ENCODE measurements around the gene PCBP4.

The PCBP4 gene

DNA sequence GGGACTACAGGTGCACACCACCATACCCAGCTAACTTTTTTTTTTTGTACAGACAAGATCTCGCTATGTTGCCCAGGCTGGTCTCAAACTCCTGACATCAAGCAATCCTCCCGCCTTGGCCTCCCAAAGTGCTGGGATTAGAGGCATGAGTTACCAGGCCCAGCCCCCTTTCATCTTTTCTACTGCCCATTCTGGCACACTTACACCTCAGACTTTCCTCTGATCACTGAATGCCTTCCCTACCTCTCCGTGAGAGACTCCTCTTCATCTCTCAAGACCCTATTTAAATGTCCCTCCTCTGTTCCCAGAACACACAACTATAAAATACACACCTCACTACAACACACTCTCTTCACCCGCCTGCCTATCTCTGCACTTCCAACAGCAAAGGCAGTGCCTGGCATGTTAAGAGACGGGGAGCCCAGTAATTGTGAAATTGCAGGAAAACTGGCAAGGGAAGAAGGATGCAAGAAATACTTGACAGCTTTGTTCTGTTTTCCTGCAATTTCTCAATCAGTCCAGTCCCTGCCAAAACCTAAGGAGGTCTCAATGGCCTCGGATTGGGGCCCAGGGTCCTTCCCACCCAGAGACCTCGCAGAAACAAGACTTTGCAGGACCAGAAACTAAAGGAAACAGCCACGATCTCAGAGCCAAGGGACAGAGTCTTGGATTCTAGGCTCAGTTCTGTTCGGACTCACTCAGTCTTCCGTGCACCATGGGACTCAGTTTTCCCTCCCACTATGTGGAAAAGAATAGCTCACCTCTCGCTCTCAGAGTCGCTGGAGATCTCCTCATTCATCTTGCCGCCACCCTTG is 26.4 kb downstream of the PCBP4 start:
- H3K4me3 ChIP-seq (ENCODE audit: insufficient read length, low read depth), result peak overlapping the region; percentile 82
- H3K27me3 ChIP-seq (ENCODE audit: insufficient read depth, insufficient read length), result peaks cover 3% of the 10 kb centered on the region
- no peak for TF ChIP-seq ZNF274 (IDR thresholded peaks at IDR 0.05; ENCODE audit: low read depth, low read length)
- peaks cover 48% of the 10 kb centered on the region for H3K36me3 ChIP-seq (ENCODE audit: insufficient read depth, insufficient read length, low read length)
- H3K9ac ChIP-seq (ENCODE audit: insufficient read length, low read depth), result peak overlapping the region; percentile 88
- no peaks in the 10 kb centered on the region for H3K9me3 ChIP-seq (ENCODE audit: insufficient read depth, low read length)
- DNase-seq (ENCODE audit: low read depth, low spot score), result no peak
- no peaks in the 10 kb centered on the region for H3K4me1 ChIP-seq (ENCODE audit: insufficient read depth, insufficient read length)

DNA sequence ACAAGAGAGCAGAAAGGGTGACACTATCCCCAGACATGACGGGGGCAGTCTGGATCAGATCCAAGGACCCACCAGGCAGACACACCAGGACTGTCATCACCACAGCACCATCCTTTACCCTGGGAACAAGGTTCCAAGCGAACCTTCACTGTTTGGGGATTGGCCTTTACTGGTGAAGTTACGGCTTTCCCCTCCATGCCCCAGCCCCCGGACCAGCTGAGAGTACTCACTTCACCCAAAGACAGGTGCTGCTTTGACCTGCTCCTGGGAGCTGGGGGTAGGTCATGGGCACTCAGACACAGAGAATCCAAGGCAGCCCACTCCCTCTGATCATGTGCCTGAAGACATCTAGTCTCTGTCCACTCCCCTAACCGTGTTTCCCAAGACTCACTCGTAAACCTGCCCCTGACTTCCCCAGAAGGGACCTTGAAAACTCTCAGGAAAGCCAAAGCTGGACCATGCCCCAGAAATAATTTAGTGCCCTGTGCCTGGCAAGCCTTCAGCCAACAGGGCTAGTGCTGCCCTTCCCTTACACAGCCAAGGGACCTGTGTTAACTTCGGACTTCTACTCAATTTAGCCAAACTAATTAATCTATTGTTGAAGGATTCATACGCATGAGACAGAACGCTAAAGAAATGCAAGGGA is 28.4 kb downstream of the PCBP4 start:
- no peaks in the 10 kb centered on the region for H3K4me1 ChIP-seq (ENCODE audit: insufficient read depth, insufficient read length)
- no peak for DNase-seq (ENCODE audit: low read depth, low spot score)
- no peak overlapping the region for H3K4me3 ChIP-seq (ENCODE audit: insufficient read length, low read depth)
- H3K36me3 ChIP-seq (ENCODE audit: insufficient read depth, insufficient read length, low read length), result peaks cover 67% of the 10 kb centered on the region
- no peaks in the 10 kb centered on the region for H3K27me3 ChIP-seq (ENCODE audit: insufficient read depth, insufficient read length)
- no peak for TF ChIP-seq ZNF274 (IDR thresholded peaks at IDR 0.05; ENCODE audit: low read depth, low read length)
- TF ChIP-seq SUZ12 (IDR thresholded peaks at IDR 0.05; ENCODE audit: extremely low read depth, insufficient read depth, insufficient read length), result no peak
- no peak for TF ChIP-seq YY1 (IDR thresholded peaks at IDR 0.05; ENCODE audit: insufficient read depth, insufficient read length)
- H3K9ac ChIP-seq (ENCODE audit: insufficient read length, low read depth), result no peak overlapping the region
- no peaks in the 10 kb centered on the region for H3K9me3 ChIP-seq (ENCODE audit: insufficient read depth, low read length)

DNA sequence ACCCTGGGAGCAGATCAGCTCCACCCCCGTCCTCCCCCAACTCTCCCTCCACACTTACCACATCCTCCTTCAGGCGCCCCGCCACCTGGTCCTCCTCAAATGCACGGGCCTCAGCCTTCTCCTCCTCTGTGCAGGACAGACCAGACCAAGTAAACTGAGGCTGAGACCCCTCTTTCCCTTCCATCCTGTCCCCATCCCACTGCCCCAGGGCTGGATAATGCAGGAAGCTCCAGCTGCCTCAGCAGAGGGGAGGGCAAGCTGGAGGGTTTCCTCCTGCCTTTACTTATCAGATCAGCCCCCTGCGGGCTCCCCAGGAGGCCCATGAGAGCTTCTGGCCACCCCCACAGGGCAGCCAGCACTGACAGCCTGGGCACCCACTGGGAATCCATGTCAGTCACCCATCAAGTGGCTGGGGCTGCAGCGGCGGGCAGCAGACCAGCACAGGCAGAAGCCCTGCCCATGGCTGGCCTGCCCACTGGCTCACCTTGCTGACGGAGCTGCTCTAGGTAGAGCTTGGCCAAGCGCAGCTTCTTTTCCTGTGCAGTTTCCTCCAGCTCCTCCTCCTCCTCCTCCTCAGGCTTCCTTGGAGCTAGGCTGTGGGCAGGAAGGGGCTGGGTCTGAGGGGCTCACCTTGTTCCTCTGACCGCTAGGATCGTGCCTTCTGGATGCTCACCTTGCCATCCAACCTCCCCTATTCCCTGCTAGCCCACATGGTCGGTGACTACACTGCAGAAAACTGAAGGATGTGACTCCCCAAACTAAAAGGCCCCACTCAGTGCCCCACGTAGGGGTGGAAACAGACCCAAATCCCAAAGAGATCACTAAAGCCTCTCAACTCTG is 29.4 kb downstream of the PCBP4 start:
- TF ChIP-seq SUZ12 (IDR thresholded peaks at IDR 0.05; ENCODE audit: extremely low read depth, insufficient read depth, insufficient read length), result no peak
- no peak for TF ChIP-seq ZNF274 (IDR thresholded peaks at IDR 0.05; ENCODE audit: low read depth, low read length)
- no peak for TF ChIP-seq YY1 (IDR thresholded peaks at IDR 0.05; ENCODE audit: insufficient read depth, insufficient read length)
- no peaks in the 10 kb centered on the region for H3K27me3 ChIP-seq (ENCODE audit: insufficient read depth, insufficient read length)
- no peak overlapping the region for H3K9ac ChIP-seq (ENCODE audit: insufficient read length, low read depth)
- H3K4me3 ChIP-seq (ENCODE audit: insufficient read length, low read depth), result no peak overlapping the region
- DNase-seq (ENCODE audit: low read depth, low spot score), result no peak
- peaks cover 78% of the 10 kb centered on the region for H3K36me3 ChIP-seq (ENCODE audit: insufficient read depth, insufficient read length, low read length)
- no peaks in the 10 kb centered on the region for H3K4me1 ChIP-seq (ENCODE audit: insufficient read depth, insufficient read length)
- no peaks in the 10 kb centered on the region for H3K9me3 ChIP-seq (ENCODE audit: insufficient read depth, low read length)

DNA sequence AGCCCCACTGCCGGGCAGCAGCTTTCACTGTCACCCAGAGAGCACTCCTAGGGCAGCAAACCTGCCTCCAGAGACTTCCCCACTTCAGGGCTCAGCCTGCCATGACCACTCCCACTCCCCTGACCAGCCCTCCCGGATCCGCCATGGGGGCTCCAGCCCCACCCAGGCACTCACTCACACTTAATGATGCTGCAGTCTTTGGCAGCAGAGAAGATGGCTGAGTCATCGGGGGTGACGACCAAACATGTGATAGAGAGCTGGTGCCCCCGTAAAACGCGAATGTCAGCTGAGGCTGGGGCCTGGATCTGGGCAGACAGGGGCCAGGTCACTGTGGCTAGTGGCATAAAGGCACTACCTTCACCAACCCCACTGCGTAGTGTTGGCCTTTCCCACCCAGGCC is 30.2 kb downstream of the PCBP4 start:
- Histone ChIP-seq H3K4me1 (ENCODE audit: insufficient read depth, insufficient read length) (no peaks in the 10 kb centered on the region), H3K27me3 (ENCODE audit: insufficient read depth, insufficient read length) (no peaks in the 10 kb centered on the region), H3K9me3 (ENCODE audit: insufficient read depth, low read length) (no peaks in the 10 kb centered on the region), H3K36me3 (ENCODE audit: insufficient read depth, insufficient read length, low read length) (peaks cover 84% of the 10 kb centered on the region), H3K9ac (ENCODE audit: insufficient read length, low read depth) (no peak overlapping the region), H3K4me3 (ENCODE audit: insufficient read length, low read depth) (no peak overlapping the region)
- no peak for DNase-seq (ENCODE audit: low read depth, low spot score)
- TF ChIP-seq SUZ12 (IDR thresholded peaks at IDR 0.05; ENCODE audit: extremely low read depth, insufficient read depth, insufficient read length) (no peak), ZNF274 (IDR thresholded peaks at IDR 0.05; ENCODE audit: low read depth, low read length) (no peak), YY1 (IDR thresholded peaks at IDR 0.05; ENCODE audit: insufficient read depth, insufficient read length) (no peak)

GRCh38 chr3:51935886-51936755 is 31.1 kb downstream of the PCBP4 start:
- H3K36me3 ChIP-seq (ENCODE audit: insufficient read depth, insufficient read length, low read length), result peaks cover 90% of the 10 kb centered on the region
- TF ChIP-seq SUZ12 (IDR thresholded peaks at IDR 0.05; ENCODE audit: extremely low read depth, insufficient read depth, insufficient read length) (no peak), ZNF274 (IDR thresholded peaks at IDR 0.05; ENCODE audit: low read depth, low read length) (no peak), YY1 (IDR thresholded peaks at IDR 0.05; ENCODE audit: insufficient read depth, insufficient read length) (no peak)
- H3K27me3 ChIP-seq (ENCODE audit: insufficient read depth, insufficient read length), result no peaks in the 10 kb centered on the region
- H3K9me3 ChIP-seq (ENCODE audit: insufficient read depth, low read length), result no peaks in the 10 kb centered on the region
- H3K4me1 ChIP-seq (ENCODE audit: insufficient read depth, insufficient read length), result no peaks in the 10 kb centered on the region
- no peak overlapping the region for H3K4me3 ChIP-seq (ENCODE audit: insufficient read length, low read depth)
- no peak for DNase-seq (ENCODE audit: low read depth, low spot score)
- H3K9ac ChIP-seq (ENCODE audit: insufficient read length, low read depth), result no peak overlapping the region

DNA sequence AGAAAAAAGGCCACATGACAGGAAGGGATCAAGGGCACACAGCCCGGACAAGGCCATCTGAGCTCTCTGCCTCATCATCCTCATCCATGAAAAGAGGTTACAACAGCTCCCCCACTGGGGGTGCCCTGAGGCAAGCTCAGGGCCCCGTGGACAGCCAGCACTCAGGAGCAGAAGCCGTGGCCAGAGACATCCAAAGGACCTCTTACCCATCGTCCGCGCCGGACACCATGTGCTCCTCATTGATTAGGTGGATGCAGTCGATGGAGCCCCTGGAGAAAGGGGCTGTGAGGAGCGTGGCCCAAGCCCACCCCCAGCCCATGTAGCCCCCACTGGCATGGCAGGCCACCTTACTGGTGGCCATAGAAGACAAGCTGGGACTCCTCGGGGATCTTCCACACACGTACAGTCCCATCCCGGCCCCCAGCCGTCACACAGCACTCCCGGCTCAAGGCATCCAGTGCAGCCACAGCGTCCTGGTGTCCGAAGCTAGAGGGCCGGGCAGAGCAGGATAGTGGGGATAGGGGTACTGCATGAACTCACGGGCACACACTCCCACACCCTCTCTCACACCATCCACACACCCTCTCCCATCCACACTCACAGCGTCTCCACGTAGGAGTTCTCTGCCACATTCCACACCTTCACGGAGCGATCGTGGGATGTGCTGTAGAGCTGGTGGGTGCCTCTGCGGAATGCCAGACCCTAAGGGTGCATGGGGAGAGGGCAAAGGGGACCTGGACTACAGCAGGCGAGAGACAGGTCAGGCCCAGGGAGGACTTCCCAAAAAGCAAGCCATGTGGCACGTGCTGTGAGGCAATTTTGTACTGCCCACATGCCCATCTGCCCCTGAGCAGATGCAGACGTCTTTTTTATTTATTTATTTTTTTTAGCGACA is 32.0 kb downstream of the PCBP4 start:
- no peak for TF ChIP-seq ZNF274 (IDR thresholded peaks at IDR 0.05; ENCODE audit: low read depth, low read length)
- TF ChIP-seq SUZ12 (IDR thresholded peaks at IDR 0.05; ENCODE audit: extremely low read depth, insufficient read depth, insufficient read length), result no peak
- TF ChIP-seq YY1 (IDR thresholded peaks at IDR 0.05; ENCODE audit: insufficient read depth, insufficient read length), result no peak
- Histone ChIP-seq H3K27me3 (ENCODE audit: insufficient read depth, insufficient read length) (no peaks in the 10 kb centered on the region), H3K9ac (ENCODE audit: insufficient read length, low read depth) (no peak overlapping the region), H3K9me3 (ENCODE audit: insufficient read depth, low read length) (no peaks in the 10 kb centered on the region), H3K4me3 (ENCODE audit: insufficient read length, low read depth) (no peak overlapping the region), H3K4me1 (ENCODE audit: insufficient read depth, insufficient read length) (no peaks in the 10 kb centered on the region), H3K36me3 (ENCODE audit: insufficient read depth, insufficient read length, low read length) (peaks cover 91% of the 10 kb centered on the region)
- no peak for DNase-seq (ENCODE audit: low read depth, low spot score)
